NCI-H526 treated with DMSO at 0.1 percent for 48 hours (cell line): ENCODE results near the gene SMYD3.

ENCODE experiments used
- DNase-seq: peaks from one replicate; lab custom pipeline; 2025; lab: John Stamatoyannopoulos, UW

SMYD3 gene

GRCh38 chr1:246275036-246275435 lies 232.0 kb downstream of the SMYD3 start:
- DNase-seq: no peak

DNA sequence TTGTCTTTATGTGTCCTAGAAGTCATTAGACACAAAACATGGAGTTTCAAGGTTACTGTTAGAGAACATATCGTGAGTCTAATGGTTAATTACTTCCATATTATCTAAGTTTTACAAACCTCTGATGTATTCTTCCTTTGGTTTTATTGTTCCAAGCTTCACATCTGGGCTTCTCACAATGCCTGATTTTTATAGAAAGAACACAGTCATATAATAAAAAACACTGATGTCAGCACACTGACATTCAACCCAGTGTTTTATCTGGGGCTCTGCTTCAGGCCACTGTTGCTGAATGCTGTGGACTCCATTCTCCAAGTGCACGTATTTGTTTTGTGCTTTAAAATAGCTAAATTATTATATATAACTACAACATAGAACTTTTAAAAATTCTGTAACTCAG lies 232.9 kb downstream of the SMYD3 start:
- no peak for DNase-seq

GRCh38 chr1:246271516-246271915 lies 235.6 kb downstream of the SMYD3 start:
- no peak for DNase-seq

- DNase-seq: no peak
These were observed 236.8 kb downstream of the SMYD3 start for GRCh38 chr1:246270236-246270635.

GRCh38 chr1:246269466-246269865 lies 237.6 kb downstream of the SMYD3 start:
- no peak for DNase-seq

DNA sequence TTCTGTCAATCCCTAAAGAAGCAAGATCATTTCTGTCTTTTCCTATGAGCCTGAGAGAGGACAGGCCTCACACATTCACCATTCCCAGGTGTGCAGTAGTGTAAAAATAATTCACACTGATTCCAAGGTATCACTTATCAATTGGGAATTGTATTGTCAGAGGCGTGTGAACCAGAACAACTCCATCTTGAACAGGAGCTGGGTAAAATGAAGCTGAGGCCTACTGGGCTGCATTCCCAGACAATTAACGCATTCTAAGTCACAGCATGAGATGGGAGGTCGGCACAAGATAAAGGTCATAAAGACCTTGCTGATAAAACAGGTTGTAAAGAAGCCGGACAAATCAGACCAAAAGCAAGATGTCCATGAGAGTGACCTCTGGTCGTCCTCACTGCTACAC lies 239.2 kb downstream of the SMYD3 start:
- DNase-seq: no peak

DNA sequence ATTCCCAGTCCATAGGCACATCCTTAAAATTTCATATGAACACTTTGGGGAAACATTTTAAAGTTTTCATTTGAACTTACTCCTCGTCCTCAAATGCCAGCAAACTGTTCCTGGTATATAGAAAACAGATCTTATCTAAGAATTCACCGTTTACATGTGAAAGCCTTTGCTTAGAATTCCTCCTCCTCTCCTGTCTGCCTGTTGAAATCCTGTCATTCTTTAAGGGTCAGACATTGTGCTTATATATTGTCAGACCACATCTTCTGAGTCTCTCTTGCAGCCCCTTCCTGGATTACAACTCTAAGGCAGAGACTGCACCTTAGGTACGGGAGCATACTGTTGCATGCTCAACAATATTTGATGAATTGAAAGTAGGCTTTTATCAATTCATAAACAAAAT lies 239.7 kb downstream of the SMYD3 start:
- DNase-seq: no peak

DNA sequence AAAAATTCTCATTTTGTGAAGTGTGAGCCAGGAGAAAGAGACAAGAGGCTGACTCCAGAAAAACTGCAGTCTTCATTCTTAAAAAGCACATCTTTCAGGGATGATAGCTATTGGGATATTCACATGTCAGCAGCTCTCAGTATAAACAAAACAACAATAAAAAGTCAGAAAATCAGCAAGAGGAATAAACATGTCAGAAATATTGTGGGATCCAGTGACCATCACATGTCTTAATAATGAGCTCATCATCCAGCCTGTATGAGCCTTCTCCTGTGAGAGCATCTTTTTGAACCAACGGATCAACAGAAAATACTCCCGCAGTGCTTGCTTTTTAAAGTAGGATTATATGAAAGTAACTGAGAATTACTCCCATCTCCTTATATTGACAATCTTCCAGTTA lies 241.6 kb downstream of the SMYD3 start:
- no peak for DNase-seq

DNA sequence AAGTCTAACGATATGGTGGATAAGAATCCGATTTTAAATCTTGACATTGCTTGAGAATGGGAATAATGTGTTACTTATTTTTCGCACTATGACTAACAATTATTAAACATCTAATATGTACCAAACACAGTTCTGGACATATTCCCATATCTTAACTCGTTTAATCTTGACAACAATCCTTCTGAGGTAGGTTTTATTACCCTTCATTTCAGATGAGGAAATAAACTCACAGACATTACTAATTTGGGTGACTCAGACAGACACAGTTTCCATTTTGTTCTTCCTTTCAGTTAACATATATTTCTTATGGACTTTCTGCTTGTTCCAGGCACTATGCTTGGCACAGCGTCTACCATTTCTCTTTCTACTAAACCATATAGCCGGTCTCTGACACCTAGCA lies 244.8 kb downstream of the SMYD3 start:
- no peak for DNase-seq

DNA sequence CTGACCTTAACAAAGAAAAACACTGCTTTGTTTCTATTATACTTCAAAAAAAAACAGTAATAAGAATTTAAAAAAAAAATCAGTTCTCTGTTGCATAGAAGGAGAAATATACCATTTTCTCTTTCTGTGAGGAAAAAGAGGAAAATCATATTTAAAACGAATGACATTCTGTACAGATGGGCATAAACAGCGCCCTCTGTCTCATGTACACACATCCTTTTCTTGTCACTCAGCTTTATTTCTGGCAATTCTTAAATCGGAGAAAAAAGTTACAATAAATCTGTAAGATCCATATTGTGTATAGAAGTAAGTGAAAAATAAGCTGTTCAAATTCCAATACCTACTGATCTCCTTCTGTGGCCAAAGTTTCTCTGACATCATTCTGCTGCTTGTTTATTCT lies 245.4 kb downstream of the SMYD3 start:
- DNase-seq: no peak

DNA sequence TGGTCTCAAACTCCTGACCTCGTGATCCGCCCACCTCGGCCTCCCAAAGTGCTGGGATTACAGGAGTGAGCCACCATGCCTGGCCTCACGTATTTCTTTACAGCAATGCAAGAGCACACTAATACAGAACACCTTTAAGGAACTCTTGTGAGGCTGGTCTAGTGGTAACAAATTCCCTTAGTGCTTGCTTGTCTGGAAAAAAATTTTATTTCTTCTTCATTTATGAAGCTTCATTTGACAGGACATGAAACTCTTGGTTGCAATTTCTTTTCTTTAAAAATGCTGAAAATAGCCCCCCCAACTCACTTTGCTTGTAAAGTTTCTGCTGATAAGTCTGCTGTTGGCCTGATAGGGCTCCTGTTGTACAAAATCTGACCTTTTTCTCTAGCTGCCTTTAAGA lies 248.8 kb downstream of the SMYD3 start:
- no peak for DNase-seq

GRCh38 chr1:246255773-246256172 lies 251.3 kb downstream of the SMYD3 start:
- no peak for DNase-seq

DNA sequence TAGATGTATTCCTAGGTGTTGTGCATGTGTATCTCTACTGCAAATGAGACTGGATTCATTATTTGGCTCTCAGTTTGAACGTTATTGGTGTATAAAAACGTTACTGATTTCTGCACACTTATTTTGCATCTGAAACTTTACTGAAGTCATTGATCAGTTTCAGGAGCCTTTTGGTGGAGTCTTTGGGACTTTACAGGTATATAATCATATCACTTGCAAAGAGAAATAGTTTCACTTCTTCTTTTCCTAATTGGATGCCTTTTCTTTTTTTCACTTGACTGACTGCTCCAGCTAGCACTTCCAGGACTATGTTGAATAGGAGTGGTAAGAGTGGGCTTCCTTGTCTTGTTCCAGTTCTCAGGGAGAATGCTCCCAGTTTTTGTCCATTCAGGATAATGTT lies 252.2 kb downstream of the SMYD3 start:
- DNase-seq: no peak

- no peak for DNase-seq
These were observed 260.6 kb downstream of the SMYD3 start for GRCh38 chr1:246246430-246246829.

GRCh38 chr1:246245541-246245940 lies 261.5 kb downstream of the SMYD3 start:
- no peak for DNase-seq

DNA sequence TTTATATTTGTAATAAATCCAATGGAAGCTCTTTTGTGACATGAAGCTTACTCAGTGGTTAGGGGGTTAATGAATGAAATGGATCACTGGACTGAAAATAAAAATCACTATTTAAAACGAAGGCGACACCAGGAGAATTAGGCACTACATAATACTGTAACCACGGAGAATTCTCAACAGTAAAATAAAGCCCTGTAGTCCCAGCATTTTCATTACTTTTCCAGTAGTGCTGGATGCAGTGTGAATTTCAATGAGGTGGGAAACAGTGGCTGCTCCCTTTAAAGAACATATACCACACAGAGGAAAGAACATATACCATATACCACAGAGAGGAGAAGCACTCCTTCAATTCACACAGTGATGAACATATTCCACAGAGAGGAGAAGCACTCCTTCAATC lies 275.0 kb downstream of the SMYD3 start:
- DNase-seq: no peak

- no peak for DNase-seq
These were observed 281.0 kb downstream of the SMYD3 start for GRCh38 chr1:246226041-246226440.

GRCh38 chr1:246221485-246222255 lies 285.4 kb downstream of the SMYD3 start:
- DNase-seq: no peak

- no peak for DNase-seq
These were observed 286.5 kb downstream of the SMYD3 start for GRCh38 chr1:246220495-246221065.

- peak; percentile 27 for DNase-seq
These were observed 287.5 kb downstream of the SMYD3 start for GRCh38 chr1:246219508-246220030.

DNA sequence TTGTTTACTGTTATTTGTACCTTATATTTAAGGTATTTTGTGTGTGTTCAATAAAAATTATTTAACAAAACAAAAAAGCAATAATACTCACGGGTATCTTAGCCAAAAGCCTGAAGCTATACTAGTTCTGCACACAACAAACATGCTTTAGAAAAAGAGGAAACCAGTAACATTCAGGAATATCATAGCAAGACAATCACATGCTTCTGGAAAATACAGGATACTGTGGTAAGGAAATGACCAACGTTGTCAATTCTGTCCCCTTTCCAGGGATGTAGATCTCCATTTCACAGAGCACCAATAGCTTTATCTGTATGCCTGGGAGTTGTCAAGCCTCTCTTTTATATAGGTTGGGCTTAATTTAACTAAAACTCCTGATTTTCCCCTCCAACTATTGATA lies 288.4 kb downstream of the SMYD3 start:
- DNase-seq: no peak

- DNase-seq: no peak
These were observed 290.2 kb downstream of the SMYD3 start for GRCh38 chr1:246216906-246217305.

DNA sequence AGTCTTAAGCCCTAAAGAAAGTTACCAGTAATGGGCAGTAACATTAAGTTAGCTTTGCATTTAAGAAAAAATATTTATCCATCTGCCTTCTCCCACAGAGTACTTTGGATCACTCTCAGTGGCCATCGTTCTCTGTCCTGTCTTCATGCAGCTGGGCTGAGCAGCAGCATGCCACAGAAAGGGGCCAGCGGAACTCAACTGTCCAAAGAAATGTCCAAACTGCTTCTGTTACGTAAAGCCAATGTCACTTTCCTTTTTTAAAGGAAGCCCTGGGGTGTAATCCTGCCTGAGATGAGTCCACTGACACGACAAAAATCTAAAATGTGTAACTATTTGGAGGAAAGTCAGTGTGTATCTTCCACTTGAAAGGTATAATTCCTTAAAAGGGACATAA lies 291.6 kb downstream of the SMYD3 start:
- DNase-seq: no peak
